NCI-H345 (cell line): ENCODE measurements around the gene C10orf53.
"Not testable (repeated sequence)": the region's sequence is repeated elsewhere in the genome, so short reads cannot be mapped to it uniquely, and the experiment has no call there.

ENCODE experiments used
- DNase-seq: peaks from one replicate; lab custom pipeline; 2025; lab: John Stamatoyannopoulos, UW

The C10orf53 gene

GRCh38 chr10:49652421-49653272 lies 26.8 kb upstream of the C10orf53 start:
- DNase-seq = no peak

GRCh38 chr10:49653273-49653929 lies 26.1 kb upstream of the C10orf53 start:
- DNase-seq = no peak

- DNase-seq = no peak
Observed at GRCh38 chr10:49654036-49654693, 25.3 kb upstream of the C10orf53 start.

GRCh38 chr10:49655099-49655498 lies 24.4 kb upstream of the C10orf53 start:
- no peak for DNase-seq

GRCh38 chr10:49656845-49657493 lies 22.5 kb upstream of the C10orf53 start:
- DNase-seq = no peak

GRCh38 chr10:49657606-49658005 lies 21.8 kb upstream of the C10orf53 start:
- DNase-seq = no peak

GRCh38 chr10:49661140-49661856 lies 18.2 kb upstream of the C10orf53 start:
- peak; percentile 52 for DNase-seq

GRCh38 chr10:49662169-49662830 lies 17.2 kb upstream of the C10orf53 start:
- no peak for DNase-seq

GRCh38 chr10:49663596-49663995 lies 15.9 kb upstream of the C10orf53 start:
- DNase-seq = no peak

- no peak for DNase-seq
Observed at GRCh38 chr10:49664006-49664841, 15.2 kb upstream of the C10orf53 start.

- DNase-seq = no peak
Observed at GRCh38 chr10:49664842-49665355, 14.6 kb upstream of the C10orf53 start.

GRCh38 chr10:49666054-49666615 lies 13.3 kb upstream of the C10orf53 start:
- DNase-seq = no peak

GRCh38 chr10:49666685-49667084 lies 12.8 kb upstream of the C10orf53 start:
- DNase-seq = no peak

- no peak for DNase-seq
Observed at GRCh38 chr10:49667991-49668390, 11.5 kb upstream of the C10orf53 start.

- no peak for DNase-seq
Observed at GRCh38 chr10:49668684-49669083, 10.8 kb upstream of the C10orf53 start.

GRCh38 chr10:49678827-49679479 lies 498 bp upstream of the C10orf53 start:
- no peak for DNase-seq

- DNase-seq = not testable (repeated sequence)
Observed at GRCh38 chr10:49682449-49682848, 3.0 kb downstream of the C10orf53 start.

GRCh38 chr10:49682879-49683278 lies 3.4 kb downstream of the C10orf53 start:
- no peak for DNase-seq

- no peak for DNase-seq
Observed at GRCh38 chr10:49686651-49687050, 7.2 kb downstream of the C10orf53 start.
